ENCODE measurements around the gene SNX10.

The SNX10 gene

DNA sequence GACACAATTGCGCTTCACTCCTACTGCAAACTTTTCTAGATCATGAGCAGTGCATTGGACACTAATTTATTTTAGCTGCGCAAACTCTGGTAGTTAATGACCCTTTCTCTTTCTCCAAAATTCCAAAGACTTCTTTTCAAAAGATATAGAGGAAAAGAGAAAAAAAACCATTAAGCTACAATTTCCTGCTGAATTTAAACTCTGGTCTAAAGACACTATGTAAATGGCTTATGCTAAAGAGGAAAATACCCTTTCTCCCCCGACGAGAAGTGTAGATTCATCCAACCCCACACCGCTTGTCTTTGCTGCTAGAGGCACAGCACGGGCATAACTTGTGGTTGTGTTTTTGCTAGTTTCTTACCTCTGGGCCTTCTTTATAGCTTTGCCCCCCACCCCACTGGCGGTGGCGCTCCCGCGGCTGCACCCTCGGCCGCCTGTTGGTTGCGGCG is 84.1 kb downstream of the SNX10 start:
- no peak for TF ChIP-seq POLR2A (IDR thresholded peaks at IDR 0.05; ENCODE audit: low read depth, low read length)
- DNase-seq (ENCODE audit: insufficient read length, low spot score) (no peak), FAIRE-seq (peak; percentile 68)

DNA sequence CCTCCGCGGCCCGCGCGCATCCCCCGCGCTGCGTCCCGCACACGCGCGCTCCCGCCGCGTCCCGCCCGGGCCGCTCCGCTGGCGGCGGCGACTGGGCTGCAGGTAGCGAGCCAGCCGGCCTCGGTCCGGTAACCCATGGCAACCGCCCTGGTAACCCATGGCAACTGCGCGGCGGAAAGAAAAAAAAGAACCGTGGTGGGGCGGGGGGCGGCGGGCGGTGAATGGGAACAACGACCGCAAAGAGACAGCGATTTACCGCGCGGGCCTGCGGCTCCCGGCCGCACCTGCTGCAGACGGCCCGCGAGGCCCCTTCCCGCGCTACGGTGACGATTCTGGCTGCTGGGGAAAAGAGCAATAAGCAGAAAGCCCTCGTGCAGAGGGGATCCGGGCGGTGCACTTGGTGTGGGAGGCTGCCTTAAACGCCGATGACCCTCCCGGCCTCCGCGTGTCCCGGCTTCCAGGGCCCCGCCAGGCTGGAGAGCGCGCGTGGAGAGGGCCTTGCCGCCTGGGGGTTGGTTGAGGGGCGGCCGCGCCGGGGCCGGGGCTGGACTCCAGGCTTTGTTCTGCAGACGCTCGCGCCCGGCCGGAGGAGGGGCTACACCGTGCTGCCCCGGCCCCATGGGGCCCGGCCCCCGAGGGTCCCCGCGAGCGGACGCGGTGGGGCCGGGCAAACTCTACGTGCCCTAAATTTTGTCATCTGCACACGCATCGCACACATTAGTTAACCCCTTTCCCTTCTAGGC is 84.7 kb downstream of the SNX10 start:
- FAIRE-seq (no peak), DNase-seq (ENCODE audit: insufficient read length, low spot score) (no peak)

DNA sequence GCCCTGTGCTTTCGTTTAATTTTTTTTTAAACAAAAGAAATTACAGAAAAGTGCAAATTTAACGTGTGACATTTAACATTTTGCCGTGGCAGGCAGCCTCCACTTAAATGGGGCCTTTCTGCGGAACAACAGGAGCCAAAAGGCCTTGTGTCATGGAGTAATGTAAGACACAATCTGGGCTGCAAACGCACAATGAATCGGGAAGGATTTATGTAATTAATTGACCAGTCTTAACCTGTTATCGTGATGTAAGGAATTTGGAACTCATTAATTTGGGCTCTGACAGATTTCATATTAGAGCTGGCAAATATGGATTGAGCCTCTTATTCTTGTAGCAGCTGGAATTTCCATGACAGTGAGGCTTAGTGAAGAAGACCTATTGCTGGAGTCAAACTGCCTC is 86.4 kb downstream of the SNX10 start:
- no peak for DNase-seq (ENCODE audit: insufficient read length, low spot score)
- FAIRE-seq, result no peak
- TF ChIP-seq POLR2A (IDR thresholded peaks at IDR 0.05; ENCODE audit: low read depth, low read length), result no peak

More for the DNA sequence above, 84.7 kb downstream of the SNX10 start:
- no peak for TF ChIP-seq POLR2A (IDR thresholded peaks at IDR 0.05; ENCODE audit: low read depth, low read length)

DNA sequence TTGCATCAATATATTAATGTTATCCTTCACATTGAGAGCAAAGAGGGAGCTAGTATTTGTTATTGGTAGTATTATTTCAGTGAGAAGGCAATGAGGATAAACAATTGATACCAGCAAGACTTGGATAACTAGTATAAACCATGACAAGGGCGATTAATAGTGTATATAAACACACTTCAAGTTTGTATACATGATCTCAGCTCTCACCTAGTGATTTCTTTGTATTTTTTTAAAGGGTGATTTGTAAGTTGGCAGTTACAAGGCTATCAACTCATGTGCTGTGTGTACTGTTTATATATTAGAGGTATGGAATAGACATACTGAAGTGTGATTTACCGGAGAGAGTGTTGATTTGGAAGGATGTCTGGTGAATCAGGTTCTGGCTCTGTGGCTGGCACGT is 88.0 kb downstream of the SNX10 start:
- no peak for DNase-seq (ENCODE audit: insufficient read length, low spot score)

DNA sequence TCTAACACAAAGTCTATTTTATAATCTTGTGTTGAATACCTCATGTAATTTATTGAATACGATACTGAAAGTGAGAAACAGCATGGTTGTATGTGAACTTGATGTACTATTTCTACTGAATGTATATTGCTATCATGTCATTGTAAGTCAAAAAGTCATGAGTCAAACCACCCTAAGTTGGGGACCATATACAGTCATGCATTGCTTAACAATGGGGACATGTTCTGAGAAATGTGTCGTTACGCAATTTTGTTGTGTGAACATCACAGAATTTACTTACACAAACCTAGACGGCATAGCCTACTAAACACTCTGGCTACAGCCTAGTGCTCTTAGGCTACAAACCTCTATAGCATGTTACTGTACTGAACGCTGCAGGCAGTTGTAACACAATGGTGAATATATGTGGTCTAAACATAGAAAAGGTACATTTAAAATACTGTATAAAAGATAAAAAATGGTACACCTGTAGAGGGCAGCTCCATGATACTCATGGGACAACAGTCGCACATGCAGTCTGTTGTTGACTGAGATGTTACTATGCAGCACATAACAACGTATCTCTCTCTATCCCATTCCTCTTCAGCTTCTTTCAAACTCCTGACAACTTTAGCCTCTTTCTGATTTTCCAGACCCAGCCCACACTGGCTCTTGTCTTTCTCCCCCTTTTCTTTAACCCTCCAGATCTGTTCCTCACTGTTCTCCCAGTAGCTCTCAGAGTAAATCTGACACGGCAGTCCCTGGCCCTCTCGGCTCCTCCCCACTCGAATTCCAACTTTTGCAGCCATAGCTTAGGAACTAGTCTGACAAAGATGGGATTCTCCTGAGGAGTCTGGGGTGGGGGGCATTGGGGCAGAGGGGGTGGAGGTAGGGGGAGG is 90.1 kb downstream of the SNX10 start:
- no peak for TF ChIP-seq POLR2A (IDR thresholded peaks at IDR 0.05; ENCODE audit: low read depth, low read length)
- DNase-seq (ENCODE audit: insufficient read length, low spot score) (no peak), FAIRE-seq (no peak)

More for the DNA sequence above, 88.0 kb downstream of the SNX10 start:
- TF ChIP-seq POLR2A (IDR thresholded peaks at IDR 0.05; ENCODE audit: low read depth, low read length), result no peak
- FAIRE-seq, result no peak

DNA sequence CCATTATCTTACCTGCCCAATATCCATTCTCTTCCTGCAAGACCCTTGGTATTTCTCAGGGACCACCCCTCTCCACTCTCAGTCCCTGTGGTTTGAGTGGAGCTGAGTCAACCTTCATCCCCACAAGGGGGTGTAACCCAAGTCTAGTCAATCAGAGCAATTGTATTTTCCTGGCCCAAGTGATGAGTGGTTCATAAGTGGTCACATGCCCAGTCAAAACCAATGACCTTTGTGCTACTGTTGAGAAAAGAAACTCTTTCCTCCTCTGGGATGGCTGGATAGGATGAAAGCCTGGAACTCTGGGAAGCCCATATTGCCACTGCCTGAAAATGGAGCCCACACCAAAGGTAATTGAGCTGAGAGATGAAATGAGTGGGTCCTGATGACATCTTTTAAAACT is 93.6 kb downstream of the SNX10 start:
- TF ChIP-seq POLR2A (IDR thresholded peaks at IDR 0.05; ENCODE audit: low read depth, low read length), result no peak
- FAIRE-seq (no peak), DNase-seq (ENCODE audit: insufficient read length, low spot score) (no peak)

DNA sequence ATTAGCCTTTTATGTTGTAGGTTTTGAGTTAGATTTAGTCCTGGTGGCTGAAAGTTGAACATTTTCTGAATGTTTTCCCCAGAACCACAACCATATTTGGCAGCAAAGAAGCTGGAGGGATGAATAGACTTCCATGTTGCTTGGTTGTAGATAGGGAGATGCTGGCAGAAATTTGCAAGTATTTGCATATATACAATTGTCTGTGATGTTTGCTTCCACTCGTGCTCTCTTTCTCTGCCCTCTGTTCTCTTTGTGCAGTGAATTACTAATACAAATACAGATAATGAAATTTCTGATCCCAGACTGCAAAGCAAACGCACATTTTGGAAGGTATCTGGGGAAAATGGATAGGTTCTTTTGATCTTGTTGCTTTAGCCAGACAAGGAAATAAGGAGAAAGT is 96.1 kb downstream of the SNX10 start:
- FAIRE-seq, result no peak
- no peak for DNase-seq (ENCODE audit: insufficient read length, low spot score)
- no peak for TF ChIP-seq POLR2A (IDR thresholded peaks at IDR 0.05; ENCODE audit: low read depth, low read length)

DNA sequence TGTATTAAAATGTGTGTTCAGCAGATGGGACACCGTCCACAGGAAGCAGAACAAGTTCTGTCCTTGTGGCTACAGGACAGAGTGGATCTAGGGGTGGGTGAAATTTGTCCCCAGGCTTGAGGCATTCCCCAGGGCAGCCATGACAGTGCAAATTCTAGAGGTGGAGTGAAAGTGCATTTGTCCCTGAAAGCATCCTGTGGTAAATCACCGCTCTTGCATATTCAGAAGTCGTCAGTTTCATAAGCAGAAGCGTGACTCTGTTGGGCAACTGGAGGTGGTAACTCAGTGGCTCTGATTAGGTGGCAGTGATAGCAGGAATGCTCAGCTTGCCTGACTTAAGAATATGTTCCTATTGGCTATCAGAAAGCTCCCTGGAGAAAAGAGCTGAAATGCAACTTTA is 96.6 kb downstream of the SNX10 start:
- FAIRE-seq (no peak), DNase-seq (ENCODE audit: insufficient read length, low spot score) (no peak)
- no peak for TF ChIP-seq POLR2A (IDR thresholded peaks at IDR 0.05; ENCODE audit: low read depth, low read length)

DNA sequence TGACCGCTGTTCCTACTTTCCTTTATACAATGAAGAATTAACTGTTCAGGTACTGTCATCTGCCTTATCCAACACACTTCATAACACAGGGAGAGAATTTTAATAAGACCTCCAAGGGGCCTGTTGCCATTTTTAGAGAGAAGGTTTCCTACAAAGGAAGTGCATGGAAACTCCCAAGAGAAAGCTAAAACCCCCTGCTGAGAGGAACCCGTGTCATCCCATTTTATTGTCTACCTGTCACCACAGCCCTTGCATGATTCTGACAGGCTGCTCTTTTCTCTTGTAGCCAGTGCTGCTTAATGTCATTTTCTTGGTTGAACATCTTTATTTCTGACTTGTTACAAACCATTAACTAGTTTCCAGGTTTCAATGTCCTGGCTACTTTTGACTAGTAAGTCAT is 98.4 kb downstream of the SNX10 start:
- FAIRE-seq (no peak), DNase-seq (ENCODE audit: insufficient read length, low spot score) (no peak)
- TF ChIP-seq POLR2A (IDR thresholded peaks at IDR 0.05; ENCODE audit: low read depth, low read length), result no peak

DNA sequence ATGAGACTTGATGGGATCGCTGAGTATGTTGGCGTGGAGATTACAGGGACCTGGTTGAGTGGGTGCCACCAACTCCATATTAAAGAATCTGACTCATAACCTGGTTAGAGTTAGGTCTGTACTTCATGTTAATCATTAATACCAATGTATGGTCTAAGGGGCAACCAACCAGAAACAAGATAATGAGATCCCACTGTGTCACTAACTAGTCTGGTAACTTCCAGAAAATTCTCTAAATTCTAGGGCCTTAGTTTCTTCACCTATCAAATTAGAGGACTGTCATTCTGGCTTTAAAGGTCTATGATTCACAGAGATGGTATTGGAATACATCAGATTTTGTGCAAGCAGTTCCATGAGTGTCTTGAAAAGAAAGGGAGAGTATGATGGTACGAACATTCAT is 102.2 kb downstream of the SNX10 start:
- no peak for TF ChIP-seq POLR2A (IDR thresholded peaks at IDR 0.05; ENCODE audit: low read depth, low read length)
- DNase-seq (ENCODE audit: insufficient read length, low spot score) (no peak), FAIRE-seq (no peak)

DNA sequence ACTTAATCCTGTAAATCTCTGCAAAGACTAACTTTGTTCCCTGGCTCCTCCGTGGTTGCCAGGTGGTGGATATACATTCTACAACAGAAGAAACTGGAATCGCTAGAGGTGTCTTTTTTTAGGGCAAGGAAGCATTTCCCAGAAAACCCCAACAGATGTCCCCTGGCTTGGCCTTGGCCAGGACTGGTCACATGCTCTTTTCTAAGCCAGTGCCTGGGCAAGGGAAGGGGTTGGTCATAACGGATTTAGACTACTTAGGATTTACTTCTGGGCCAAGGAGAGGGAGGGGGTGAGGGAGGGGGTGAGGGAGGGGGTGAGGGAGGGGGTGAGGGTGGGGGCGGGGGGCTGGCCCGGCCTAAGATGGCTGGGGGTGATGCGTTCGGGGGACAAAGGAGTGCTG is 105.7 kb downstream of the SNX10 start:
- DNase-seq (ENCODE audit: insufficient read length, low spot score) (no peak), FAIRE-seq (no peak)
- TF ChIP-seq POLR2A (IDR thresholded peaks at IDR 0.05; ENCODE audit: low read depth, low read length), result no peak

DNA sequence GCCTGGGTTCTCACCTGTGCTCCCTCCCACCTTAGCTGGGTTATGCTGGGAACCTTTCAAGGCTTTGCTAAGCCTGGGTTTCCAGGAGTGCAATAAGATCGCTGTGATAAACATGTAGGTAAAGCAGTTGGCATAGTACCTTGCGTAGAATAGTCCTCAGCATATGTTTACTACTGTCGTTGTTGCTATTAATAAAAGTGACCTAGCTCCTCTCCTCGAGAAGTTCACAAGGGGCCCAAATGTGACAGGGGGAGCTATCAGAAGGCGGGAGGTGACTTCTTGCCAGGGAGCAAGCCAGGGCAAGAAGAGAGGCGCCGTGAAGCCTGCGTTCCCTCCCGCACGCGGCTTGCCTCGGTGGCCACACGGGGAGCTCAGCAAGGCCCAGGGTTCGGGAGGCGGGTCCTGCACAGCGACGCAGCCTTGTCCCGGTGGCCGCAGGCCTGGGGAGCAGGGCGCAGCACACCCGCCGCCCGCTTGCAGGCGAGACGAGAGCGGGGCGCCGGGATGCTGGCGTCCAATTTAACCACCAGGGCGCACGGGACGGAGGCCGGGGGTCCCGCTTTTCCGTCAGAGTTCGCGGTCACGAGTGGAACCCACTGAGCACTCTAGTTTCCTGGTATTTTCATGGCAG is 106.2 kb downstream of the SNX10 start:
- TF ChIP-seq POLR2A (IDR thresholded peaks at IDR 0.05; ENCODE audit: low read depth, low read length), result no peak
- DNase-seq (ENCODE audit: insufficient read length, low spot score) (no peak), FAIRE-seq (no peak)

DNA sequence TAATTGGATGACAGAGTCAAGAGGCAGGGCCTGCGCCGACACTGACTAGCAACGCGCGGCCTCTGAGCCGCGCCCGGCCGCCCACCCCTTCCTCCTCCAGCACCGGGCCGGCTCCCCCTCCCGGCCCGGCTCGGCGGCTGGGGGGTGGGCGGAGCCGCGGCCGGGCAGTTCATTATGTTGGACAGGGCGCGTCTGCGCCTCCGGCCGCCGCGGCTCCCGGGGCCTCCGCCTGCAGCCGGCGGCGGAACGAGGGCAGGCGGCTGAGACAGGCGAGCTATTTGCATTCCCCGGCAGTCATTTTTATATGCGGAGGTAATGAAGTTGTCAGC is 106.7 kb downstream of the SNX10 start:
- DNase-seq (ENCODE audit: insufficient read length, low spot score), result peak; percentile 59
- no peak for TF ChIP-seq POLR2A (IDR thresholded peaks at IDR 0.05; ENCODE audit: low read depth, low read length)
- FAIRE-seq, result no peak

DNA sequence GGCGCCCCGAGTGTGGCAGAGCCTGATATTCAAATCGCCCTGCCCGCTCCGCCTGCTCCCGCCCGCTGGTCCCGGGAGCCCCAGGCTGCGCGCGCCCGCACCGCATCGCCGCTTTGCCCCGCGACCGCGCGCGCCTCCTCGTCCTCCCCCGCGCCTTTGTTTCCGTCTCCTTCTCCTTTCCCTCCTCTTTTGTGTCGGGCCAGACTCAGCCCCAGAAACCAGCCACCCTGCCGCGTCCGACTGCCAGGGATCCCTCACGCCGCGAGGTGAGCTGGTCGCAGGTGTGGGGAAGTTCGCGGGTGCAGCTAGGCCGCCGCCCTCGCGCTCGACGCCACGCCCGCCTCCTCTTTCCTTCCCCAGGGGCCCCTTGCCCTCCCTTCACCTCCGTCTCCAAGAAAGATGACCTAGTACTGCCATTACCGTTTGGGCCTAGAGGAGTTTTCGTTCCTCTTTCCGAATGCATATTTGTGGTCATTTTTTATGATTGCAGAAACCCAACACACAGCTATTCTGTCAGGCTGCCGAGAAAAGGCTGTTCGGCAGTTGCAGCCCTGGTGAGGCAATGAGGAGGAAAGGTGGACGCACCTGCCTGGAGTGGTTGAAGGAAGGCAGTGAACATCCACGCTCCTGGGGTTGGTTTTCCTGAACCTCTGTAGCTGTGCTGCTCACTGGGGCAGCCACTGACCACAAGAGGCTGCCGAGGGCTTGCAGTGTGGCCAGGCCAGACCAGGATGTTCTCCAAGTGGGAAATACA is 107.3 kb downstream of the SNX10 start:
- peak; percentile 59 for DNase-seq (ENCODE audit: insufficient read length, low spot score)
- no peak for FAIRE-seq
- TF ChIP-seq POLR2A (IDR thresholded peaks at IDR 0.05; ENCODE audit: low read depth, low read length), result no peak

Measured in H54 (cell line).